ENCODE data around the gene SCG5.

The SCG5 gene

DNA sequence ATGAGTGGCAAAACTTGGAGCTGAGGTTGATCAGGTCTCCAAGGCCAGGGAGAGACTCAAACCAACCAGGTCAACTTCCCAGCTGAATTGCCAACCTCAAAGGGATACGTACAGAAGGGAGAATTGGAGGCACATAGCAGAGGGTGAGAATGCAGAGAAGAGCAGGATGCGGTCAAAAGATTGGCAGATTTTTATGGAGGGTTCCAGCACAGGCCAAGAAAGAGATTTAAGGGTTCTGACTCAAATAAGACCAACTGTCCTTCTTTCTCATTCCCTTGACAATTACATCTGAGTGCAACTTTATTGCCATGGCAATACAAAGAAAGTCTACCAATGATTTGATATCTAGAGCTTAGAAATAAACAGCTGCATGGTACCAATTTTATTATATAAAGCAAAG, 33.2 kb downstream of the SCG5 start:
- Histone ChIP-seq H4K20me1 (ENCODE audit: insufficient read depth, low read length, poor library complexity, severe bottlenecking) (no peaks in the 10 kb centered on the region), H3F3A (ENCODE audit: low read depth) (no peaks in the 10 kb centered on the region), H3K4me3 (ENCODE audit: low read length, poor library complexity, severe bottlenecking) (no peak overlapping the region)

DNA sequence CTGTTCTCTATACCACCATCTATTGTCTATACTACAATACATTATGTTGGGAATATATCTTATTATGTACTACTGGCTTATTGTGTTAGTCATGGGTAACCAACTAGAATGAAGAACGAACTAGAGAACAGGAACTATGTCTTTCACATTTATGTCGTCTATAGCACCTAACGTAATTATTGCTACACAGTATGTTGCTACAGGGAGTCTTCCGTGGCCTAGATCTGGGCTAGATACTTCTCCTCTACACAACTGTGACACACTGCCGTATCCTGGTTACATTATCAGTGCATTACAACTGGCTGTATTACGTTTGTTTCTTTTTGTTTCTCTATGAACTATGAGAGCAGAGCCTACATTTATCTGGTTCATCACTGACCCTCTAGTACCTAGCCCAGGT, 34.0 kb downstream of the SCG5 start:
- no peak for TF ChIP-seq EZH2phosphoT487 (IDR thresholded peaks at IDR 0.05; ENCODE audit: borderline replicate concordance)
- TF ChIP-seq, protein P1, sequence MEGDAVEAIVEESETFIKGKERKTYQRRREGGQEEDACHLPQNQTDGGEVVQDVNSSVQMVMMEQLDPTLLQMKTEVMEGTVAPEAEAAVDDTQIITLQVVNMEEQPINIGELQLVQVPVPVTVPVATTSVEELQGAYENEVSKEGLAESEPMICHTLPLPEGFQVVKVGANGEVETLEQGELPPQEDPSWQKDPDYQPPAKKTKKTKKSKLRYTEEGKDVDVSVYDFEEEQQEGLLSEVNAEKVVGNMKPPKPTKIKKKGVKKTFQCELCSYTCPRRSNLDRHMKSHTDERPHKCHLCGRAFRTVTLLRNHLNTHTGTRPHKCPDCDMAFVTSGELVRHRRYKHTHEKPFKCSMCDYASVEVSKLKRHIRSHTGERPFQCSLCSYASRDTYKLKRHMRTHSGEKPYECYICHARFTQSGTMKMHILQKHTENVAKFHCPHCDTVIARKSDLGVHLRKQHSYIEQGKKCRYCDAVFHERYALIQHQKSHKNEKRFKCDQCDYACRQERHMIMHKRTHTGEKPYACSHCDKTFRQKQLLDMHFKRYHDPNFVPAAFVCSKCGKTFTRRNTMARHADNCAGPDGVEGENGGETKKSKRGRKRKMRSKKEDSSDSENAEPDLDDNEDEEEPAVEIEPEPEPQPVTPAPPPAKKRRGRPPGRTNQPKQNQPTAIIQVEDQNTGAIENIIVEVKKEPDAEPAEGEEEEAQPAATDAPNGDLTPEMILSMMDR (conservative IDR thresholded peaks at IDR 0.05; ENCODE audit: low read length), result no peak
- H3K4me1 ChIP-seq (ENCODE audit: insufficient read depth, low read length, poor library complexity, severe bottlenecking), result no peaks in the 10 kb centered on the region
- H3K9me2 ChIP-seq (replicated peaks; ENCODE audit: low read depth, low read length), result no peaks in the 10 kb centered on the region
- no peaks in the 10 kb centered on the region for H3K79me2 ChIP-seq (ENCODE audit: insufficient read depth, low read length)
- H3K27me3 ChIP-seq (ENCODE audit: insufficient read depth, low read length, poor library complexity, severe bottlenecking), result no peaks in the 10 kb centered on the region
- H4K20me1 ChIP-seq (ENCODE audit: insufficient read depth, low read length, poor library complexity, severe bottlenecking), result no peaks in the 10 kb centered on the region
- no peak overlapping the region for H3K4me2 ChIP-seq (ENCODE audit: low read depth, low read length, poor library complexity, severe bottlenecking)
- no peak overlapping the region for H3K4me3 ChIP-seq (ENCODE audit: low read length, poor library complexity, severe bottlenecking)
- no peak overlapping the region for H3K9ac ChIP-seq (ENCODE audit: low read depth, low read length, poor library complexity, severe bottlenecking)
- H3K9me3 ChIP-seq (ENCODE audit: insufficient read depth, low read depth, low read length), result no peaks in the 10 kb centered on the region
- no peak overlapping the region for H2AFZ ChIP-seq (ENCODE audit: low read length)
- no peaks in the 10 kb centered on the region for H3F3A ChIP-seq (ENCODE audit: low read depth)
- no peaks in the 10 kb centered on the region for H3K36me3 ChIP-seq (ENCODE audit: insufficient read depth, low read length)

More for the DNA sequence above, 33.2 kb downstream of the SCG5 start:
- no peaks in the 10 kb centered on the region for H3K4me1 ChIP-seq (ENCODE audit: insufficient read depth, low read length, poor library complexity, severe bottlenecking)
- no peaks in the 10 kb centered on the region for H3K79me2 ChIP-seq (ENCODE audit: insufficient read depth, low read length)
- H3K36me3 ChIP-seq (ENCODE audit: insufficient read depth, low read length), result no peaks in the 10 kb centered on the region
- H3K4me2 ChIP-seq (ENCODE audit: low read depth, low read length, poor library complexity, severe bottlenecking), result no peak overlapping the region
- H3K9ac ChIP-seq (ENCODE audit: low read depth, low read length, poor library complexity, severe bottlenecking), result no peak overlapping the region
- TF ChIP-seq, protein P1 (conservative IDR thresholded peaks at IDR 0.05; ENCODE audit: low read length), result no peak; the same call in 1 of the 2 replicates
- no peak for TF ChIP-seq EZH2phosphoT487 (IDR thresholded peaks at IDR 0.05; ENCODE audit: borderline replicate concordance)
- H3K9me3 ChIP-seq (ENCODE audit: insufficient read depth, low read depth, low read length), result no peaks in the 10 kb centered on the region
- no peaks in the 10 kb centered on the region for H3K9me2 ChIP-seq (replicated peaks; ENCODE audit: low read depth, low read length)
- no peaks in the 10 kb centered on the region for H3K27me3 ChIP-seq (ENCODE audit: insufficient read depth, low read length, poor library complexity, severe bottlenecking)
- no peak overlapping the region for H2AFZ ChIP-seq (ENCODE audit: low read length)

DNA sequence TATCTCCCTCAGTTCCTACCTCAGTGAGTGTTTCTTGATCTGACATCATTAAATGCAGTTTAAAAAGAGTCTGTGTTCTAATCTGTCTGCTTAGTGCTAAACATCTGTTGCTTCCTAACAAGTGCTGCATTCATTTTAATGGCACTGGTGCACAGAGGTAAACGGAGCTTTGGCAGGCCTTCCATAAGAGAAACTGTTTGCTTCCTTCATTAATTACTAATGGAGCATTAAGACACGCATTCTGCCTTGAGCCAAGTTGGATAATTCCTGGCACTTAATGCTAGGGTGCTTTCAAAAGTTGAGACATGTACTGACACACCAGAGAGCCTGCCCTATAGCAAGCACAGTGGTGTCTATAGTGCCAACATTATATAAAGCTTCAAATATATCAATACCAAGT, 34.7 kb downstream of the SCG5 start:
- Histone ChIP-seq H3F3A (ENCODE audit: low read depth) (no peaks in the 10 kb centered on the region), H3K27me3 (ENCODE audit: insufficient read depth, low read length, poor library complexity, severe bottlenecking) (no peaks in the 10 kb centered on the region), H3K4me3 (ENCODE audit: low read length, poor library complexity, severe bottlenecking) (no peak overlapping the region), H3K4me2 (ENCODE audit: low read depth, low read length, poor library complexity, severe bottlenecking) (no peak overlapping the region), H4K20me1 (ENCODE audit: insufficient read depth, low read length, poor library complexity, severe bottlenecking) (no peaks in the 10 kb centered on the region), H3K9me2 (replicated peaks; ENCODE audit: low read depth, low read length) (no peaks in the 10 kb centered on the region), H3K9ac (ENCODE audit: low read depth, low read length, poor library complexity, severe bottlenecking) (no peak overlapping the region), H3K9me3 (ENCODE audit: insufficient read depth, low read depth, low read length) (no peaks in the 10 kb centered on the region), H3K79me2 (ENCODE audit: insufficient read depth, low read length) (no peaks in the 10 kb centered on the region), H2AFZ (ENCODE audit: low read length) (no peak overlapping the region), H3K4me1 (ENCODE audit: insufficient read depth, low read length, poor library complexity, severe bottlenecking) (no peaks in the 10 kb centered on the region), H3K36me3 (ENCODE audit: insufficient read depth, low read length) (no peaks in the 10 kb centered on the region)
- TF ChIP-seq, protein P1 (conservative IDR thresholded peaks at IDR 0.05; ENCODE audit: low read length), result no peak
- no peak for TF ChIP-seq EZH2phosphoT487 (IDR thresholded peaks at IDR 0.05; ENCODE audit: borderline replicate concordance)
